Activated CD4-positive, alpha-beta T cell treated with anti-CD3 and anti-CD28 coated beads, Interleukin-2, amount 10 ng/mL, durations not matched to agents 7 days and 5 days (primary cell): ENCODE data around the gene C1orf167. TPM values are rescaled to one million over a fixed set of nuclear protein-coding genes. Genes with fewer than 3 reads are reported as not detected.

Experiments used
- CTCF ChIA-PET: fragments of 350-600 bp; sonication (Branson Sonifier 250); formaldehyde crosslinking; loops from one replicate; lab custom pipeline; 2021; ENCODE audit warnings: antibody characterized with exemption; lab: Charles Lee
- POLR2A ChIA-PET: fragments of 350-600 bp; sonication (Branson Sonifier 250); formaldehyde crosslinking; loops from one replicate; lab custom pipeline; 2021; ENCODE audit warnings: antibody characterized with exemption; lab: Charles Lee
- DNase-seq: peaks from one replicate; pipeline ENCODE4 v3.0.0-alpha.2; 2020
- H3K27ac Mint-ChIP-seq: one replicate; pipeline ENCODE4 v1.8.0; 2021; ENCODE audit warnings: mild to moderate bottlenecking, moderate library complexity, mixed read lengths
- H3K27me3 Mint-ChIP-seq: one replicate; pipeline ENCODE4 v1.8.0; 2021; ENCODE audit warnings: mixed read lengths
- H3K36me3 Mint-ChIP-seq: one replicate; pipeline ENCODE4 v1.8.0; 2021; ENCODE audit warnings: low read depth, mixed read lengths
- H3K4me1 Mint-ChIP-seq: one replicate; pipeline ENCODE4 v1.8.0; 2021; ENCODE audit warnings: mixed read lengths
- H3K4me3 Mint-ChIP-seq: one replicate; pipeline ENCODE4 v1.8.0; 2021; ENCODE audit warnings: mild to moderate bottlenecking, moderate library complexity, mixed read lengths
- H3K9me3 Mint-ChIP-seq: one replicate; pipeline ENCODE4 v1.8.0; 2021; ENCODE audit warnings: mixed read lengths
- total RNA-seq, 2 experiments: library from RNA; stranded (reverse); gene quantifications; one replicate each; pipeline ENCODE4 v1.2.3, GENCODE V29; 2021

Gene C1orf167
- total RNA-seq, 2 experiments from 2014 or later = not detected

GRCh38 chr1:11738783-11739182 lies 23.2 kb upstream of the C1orf167 start:
- Mint-ChIP-seq H3K27me3 (peaks cover 4% of the 10 kb centered on the region), H3K4me3 (no peak overlapping the region), H3K9me3 (no peaks in the 10 kb centered on the region), H3K36me3 (peaks cover 20% of the 10 kb centered on the region), H3K4me1 (peaks cover 75% of the 10 kb centered on the region), H3K27ac (no peak overlapping the region)
- no peak for DNase-seq
- CTCF ChIA-PET = interaction anchor here (1.0 kb wide), 1 partner anchor 74 kb away, joined by 5 read pairs; no protein-coding TSS in a partner anchor
- POLR2A ChIA-PET = no interaction called here

DNA sequence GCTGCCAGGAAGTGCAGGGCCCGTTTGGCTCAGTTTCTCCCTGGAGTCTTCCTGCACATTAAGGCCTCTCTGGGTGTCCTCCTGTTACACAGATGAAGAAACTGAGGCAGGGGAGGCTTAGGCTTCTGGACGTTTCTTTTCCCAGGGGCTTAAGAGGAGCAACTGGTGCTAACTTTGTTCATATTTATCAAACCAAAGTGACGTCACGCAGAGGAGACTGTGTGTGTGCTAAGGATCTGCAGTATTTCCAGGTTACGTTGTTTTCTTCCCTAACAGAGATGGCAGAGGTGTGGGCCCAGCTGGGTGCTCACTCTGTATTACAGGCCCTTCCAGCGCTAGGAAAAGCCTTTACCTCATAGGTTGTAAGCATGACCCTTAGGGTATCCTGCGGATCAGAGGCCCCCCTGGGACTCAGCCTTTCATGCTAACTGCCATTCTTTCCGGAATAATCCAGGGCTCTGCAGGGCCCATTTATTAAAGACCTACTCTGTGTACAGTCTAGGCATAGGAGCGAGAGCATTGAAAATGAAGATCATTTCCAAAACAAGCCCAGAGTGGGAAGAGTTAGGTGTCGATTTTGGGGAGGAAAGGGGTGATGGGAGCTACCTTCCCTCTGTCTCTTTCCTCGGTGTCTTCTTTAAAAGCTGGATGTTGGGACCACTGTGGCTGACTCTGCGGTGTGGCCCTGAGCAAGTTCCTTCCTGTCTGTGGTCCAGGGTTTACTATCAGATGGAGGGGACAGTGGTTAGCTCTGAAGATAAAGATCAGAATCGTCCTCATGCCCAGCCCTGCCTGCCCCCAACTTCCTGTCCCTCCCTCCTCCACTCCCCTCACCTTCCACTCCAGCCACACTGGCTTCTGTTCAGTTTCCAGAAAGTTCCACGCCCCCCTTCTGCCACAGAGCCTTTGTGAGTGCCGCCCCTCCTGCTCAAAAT lies 21.5 kb upstream of the C1orf167 start:
- Mint-ChIP-seq H3K9me3 (no peaks in the 10 kb centered on the region), H3K36me3 (peaks cover 20% of the 10 kb centered on the region), H3K27me3 (peaks cover 4% of the 10 kb centered on the region), H3K4me1 (peaks cover 77% of the 10 kb centered on the region), H3K4me3 (peak overlapping the region; percentile 53), H3K27ac (peak overlapping the region; percentile 72)
- DNase-seq = peak; percentile 56
- ChIA-PET POLR2A (no interaction called here), CTCF (interaction anchor here (0.6 to 2.0 kb wide), 4 partner anchors 21 to 90 kb away, joined by 3 to 9 read pairs (median 6); no protein-coding TSS in a partner anchor)

DNA sequence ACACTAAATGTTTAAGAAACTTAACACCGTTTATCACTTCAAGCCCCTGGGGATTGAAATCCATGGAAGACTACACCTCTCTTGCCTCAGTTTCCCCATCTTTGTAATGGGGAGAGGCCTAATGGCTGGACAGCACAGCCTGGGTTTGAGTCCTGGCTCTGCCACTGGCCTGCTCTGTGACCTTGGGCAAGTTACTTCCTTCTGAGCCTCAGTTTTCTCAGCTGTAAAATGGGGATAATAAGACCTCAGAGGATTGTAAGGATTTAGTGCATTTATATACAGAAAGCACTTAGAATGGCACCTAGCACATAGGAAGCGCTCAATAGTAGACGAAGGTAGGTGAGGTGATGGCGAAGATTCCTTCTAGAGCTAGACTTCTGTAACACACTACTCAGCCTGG lies 20.5 kb upstream of the C1orf167 start:
- POLR2A ChIA-PET = interaction anchor here (0.6 kb wide), 1 partner anchor 168 kb away, joined by 3 read pairs; no protein-coding TSS in a partner anchor
- CTCF ChIA-PET = interaction anchor here (2.0 kb wide), 1 partner anchor 22 kb away, joined by 9 read pairs; no protein-coding TSS in a partner anchor
- peaks cover 4% of the 10 kb centered on the region for H3K27me3 Mint-ChIP-seq
- H3K4me1 Mint-ChIP-seq = peaks cover 77% of the 10 kb centered on the region
- H3K4me3 Mint-ChIP-seq = peak overlapping the region; percentile 53
- no peaks in the 10 kb centered on the region for H3K9me3 Mint-ChIP-seq
- H3K36me3 Mint-ChIP-seq = peaks cover 20% of the 10 kb centered on the region
- no peak for DNase-seq
- H3K27ac Mint-ChIP-seq = peak overlapping the region; percentile 72

DNA sequence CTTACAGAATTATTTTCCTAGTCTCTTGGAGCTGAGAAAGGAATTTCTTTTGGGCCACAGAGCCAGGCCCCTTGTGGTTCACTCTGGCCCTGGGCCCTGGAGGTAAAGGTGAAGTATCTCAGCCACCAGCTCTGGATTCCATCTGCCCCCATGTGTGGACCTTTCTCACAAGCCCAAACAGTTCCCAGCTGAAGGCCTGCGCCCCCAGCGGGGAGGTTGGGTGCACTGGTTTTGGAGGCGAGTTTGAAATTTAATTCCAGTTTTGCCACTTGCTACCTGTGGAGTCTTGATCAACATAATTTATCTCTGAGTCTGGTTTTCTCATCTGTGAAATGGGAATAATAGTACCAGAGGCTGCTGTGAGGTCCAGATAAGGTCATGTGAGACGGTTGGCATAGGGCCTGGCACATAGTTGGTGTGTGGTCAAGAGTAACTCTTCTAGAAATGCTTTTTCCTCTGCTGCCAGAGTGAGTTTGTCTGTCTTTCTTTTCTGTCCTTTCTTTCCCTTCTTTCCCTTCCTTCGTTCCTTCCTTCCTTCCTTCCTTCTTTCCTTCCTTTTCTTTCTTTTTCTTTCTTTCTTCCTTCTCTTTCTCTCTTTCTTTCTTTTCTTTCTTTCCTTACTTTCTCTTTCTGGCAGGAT lies 20.0 kb upstream of the C1orf167 start:
- H3K36me3 Mint-ChIP-seq = peaks cover 24% of the 10 kb centered on the region
- ChIA-PET POLR2A (interaction anchor here (0.6 kb wide), 1 partner anchor 167 kb away, joined by 3 read pairs; no protein-coding TSS in a partner anchor), CTCF (no interaction called here)
- peaks cover 78% of the 10 kb centered on the region for H3K4me1 Mint-ChIP-seq
- peaks cover 4% of the 10 kb centered on the region for H3K27me3 Mint-ChIP-seq
- no peak for DNase-seq
- H3K4me3 Mint-ChIP-seq = no peak overlapping the region
- no peaks in the 10 kb centered on the region for H3K9me3 Mint-ChIP-seq
- H3K27ac Mint-ChIP-seq = peak overlapping the region; percentile 31

- H3K9me3 Mint-ChIP-seq = no peaks in the 10 kb centered on the region
- ChIA-PET CTCF (interaction anchor here (1.7 kb wide), 1 partner anchor 94 kb away, joined by 4 read pairs; no protein-coding TSS in a partner anchor), POLR2A (no interaction called here)
- H3K27me3 Mint-ChIP-seq = peaks cover 4% of the 10 kb centered on the region
- no peak overlapping the region for H3K27ac Mint-ChIP-seq
- peaks cover 31% of the 10 kb centered on the region for H3K36me3 Mint-ChIP-seq
- peaks cover 65% of the 10 kb centered on the region for H3K4me1 Mint-ChIP-seq
- no peak overlapping the region for H3K4me3 Mint-ChIP-seq
- no peak for DNase-seq
Observed at GRCh38 chr1:11744287-11744686, 17.7 kb upstream of the C1orf167 start.

DNA sequence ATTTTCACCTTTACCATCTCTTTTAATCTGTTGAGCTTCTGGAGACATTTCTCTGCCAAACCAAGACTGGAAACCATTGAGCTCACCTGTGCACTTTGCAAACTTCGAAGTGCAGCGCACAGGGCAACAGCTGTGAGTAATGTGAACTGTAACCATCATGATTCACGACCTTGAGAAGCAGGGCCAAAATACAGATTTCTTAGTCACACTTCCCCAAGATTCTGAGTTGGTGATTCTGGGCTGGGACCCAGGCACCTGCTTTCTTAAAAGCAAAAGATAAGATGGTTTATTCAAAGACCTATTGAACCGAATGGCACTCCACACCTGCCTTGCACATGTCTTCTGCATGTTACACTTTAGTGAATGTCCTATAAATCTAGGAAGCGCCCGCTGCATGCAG lies 15.9 kb upstream of the C1orf167 start:
- no peaks in the 10 kb centered on the region for H3K9me3 Mint-ChIP-seq
- peaks cover 27% of the 10 kb centered on the region for H3K36me3 Mint-ChIP-seq
- peaks cover 4% of the 10 kb centered on the region for H3K27me3 Mint-ChIP-seq
- no peak for DNase-seq
- H3K27ac Mint-ChIP-seq = no peak overlapping the region
- no peak overlapping the region for H3K4me3 Mint-ChIP-seq
- ChIA-PET CTCF (interaction anchor here (1.2 kb wide), 1 partner anchor 96 kb away, joined by 4 read pairs; no protein-coding TSS in a partner anchor), POLR2A (no interaction called here)
- H3K4me1 Mint-ChIP-seq = peaks cover 47% of the 10 kb centered on the region

DNA sequence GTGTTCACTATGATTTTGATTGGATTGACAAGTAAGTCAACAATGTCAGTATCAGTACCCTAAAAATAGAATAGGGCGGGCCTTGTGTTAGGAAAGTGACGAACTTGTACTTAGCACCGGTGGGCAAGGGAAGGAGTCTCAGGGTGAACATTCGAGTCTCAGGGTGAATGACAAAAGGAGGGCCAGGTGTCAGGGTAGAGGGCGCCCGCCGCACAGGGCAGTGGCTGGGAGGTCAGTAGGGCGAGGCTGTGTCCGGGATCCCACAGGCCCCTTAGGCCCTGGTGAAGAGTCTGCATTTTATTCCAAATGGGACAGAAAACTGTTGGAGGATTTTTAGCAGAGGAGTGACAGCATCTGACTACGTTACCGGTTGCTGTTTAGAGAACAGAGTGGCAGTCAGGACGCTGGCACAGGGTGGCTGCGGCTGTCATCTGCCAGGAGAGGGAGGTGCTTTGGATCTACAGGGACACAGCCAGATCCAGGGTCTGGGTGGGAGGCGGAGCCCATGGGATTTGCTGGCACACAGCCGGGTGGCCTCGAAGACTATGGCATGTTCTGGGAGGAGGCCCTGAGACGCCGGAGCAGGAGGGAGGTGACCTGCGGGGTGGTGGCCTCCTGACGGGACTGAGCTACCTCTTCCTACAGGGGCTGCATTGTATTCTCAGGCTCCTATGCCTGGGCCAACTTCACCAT lies 15.1 kb upstream of the C1orf167 start:
- POLR2A ChIA-PET = no interaction called here
- Mint-ChIP-seq H3K27ac (no peak overlapping the region), H3K4me1 (peaks cover 39% of the 10 kb centered on the region), H3K36me3 (peaks cover 26% of the 10 kb centered on the region), H3K4me3 (no peak overlapping the region), H3K27me3 (peaks cover 4% of the 10 kb centered on the region), H3K9me3 (no peaks in the 10 kb centered on the region)
- DNase-seq = no peak
- CTCF ChIA-PET = no interaction called here

DNA sequence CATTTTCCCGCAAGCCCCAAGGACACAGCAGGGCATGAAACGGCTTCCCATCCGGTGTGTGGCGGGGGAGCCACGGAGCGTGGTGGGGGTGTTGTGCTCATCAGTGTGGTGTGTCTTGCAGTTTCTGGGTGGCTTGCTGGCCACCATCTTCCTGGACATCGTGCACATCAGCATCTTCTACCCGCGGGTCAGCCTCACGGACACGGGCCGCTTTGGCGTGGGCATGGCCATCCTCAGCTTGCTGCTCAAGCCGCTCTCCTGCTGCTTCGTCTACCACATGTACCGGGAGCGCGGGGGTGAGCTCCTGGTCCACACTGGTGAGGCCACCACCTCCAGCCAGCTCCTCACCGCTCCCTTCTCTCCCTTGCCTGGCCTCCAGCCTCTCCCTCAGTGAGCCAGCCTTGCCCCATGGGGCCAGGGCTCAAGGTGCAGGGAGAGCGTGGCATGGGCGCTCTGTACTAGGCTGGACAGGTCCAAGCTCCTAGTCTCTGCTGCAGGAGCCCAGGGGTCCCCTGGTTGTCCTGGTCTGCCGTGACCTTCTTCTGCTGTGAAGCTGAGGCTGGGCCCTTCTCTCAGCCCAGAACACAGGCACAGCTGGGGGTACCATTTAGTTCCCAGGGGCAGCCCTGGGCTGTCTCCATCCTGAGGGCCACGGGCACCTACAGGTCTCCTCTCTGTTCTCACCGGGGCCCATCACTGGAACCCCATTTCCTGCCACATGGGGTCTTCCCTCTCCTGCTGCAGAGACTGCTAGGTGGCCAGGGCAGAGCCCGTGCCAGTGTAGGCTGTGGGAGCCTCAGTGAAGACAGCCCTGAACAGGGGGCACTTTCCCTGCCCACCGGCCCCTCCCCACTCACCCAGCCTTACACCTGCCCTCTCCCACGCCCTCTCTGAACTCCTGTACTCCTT lies 13.4 kb upstream of the C1orf167 start:
- Mint-ChIP-seq H3K36me3 (peaks cover 17% of the 10 kb centered on the region), H3K27me3 (no peaks in the 10 kb centered on the region), H3K4me3 (peak overlapping the region; percentile 45), H3K4me1 (peaks cover 31% of the 10 kb centered on the region), H3K9me3 (no peaks in the 10 kb centered on the region), H3K27ac (peak overlapping the region; percentile 95)
- DNase-seq = no peak
- ChIA-PET POLR2A (no interaction called here), CTCF (interaction anchor here (0.6 to 1.8 kb wide), 2 partner anchors 100 to 473 kb away, joined by 3 to 5 read pairs; no protein-coding TSS in a partner anchor)

DNA sequence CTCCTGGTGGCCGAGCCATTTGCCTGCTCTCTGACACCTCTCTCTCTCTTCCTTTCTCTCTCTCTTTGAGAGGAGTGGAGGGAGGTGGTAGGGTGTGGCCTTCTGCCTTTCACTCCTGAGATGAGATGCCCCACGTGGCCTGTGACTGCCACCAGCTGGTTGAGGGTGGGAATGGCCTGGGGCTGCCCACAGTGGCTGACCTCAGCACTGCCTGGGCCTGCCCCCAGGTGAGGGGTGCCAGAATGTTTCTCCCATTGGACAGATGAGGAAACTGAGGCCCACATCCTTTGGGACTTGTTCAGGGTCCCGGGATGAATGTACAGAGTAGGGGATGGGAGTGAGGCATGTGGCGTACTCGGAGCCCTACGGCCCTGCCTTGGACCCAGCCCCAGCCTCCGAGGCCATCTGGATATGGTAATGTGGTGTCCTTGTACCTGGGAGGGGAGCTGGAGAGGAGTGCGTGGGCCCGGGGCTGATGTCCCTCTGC lies 12.7 kb upstream of the C1orf167 start:
- H3K36me3 Mint-ChIP-seq = peaks cover 17% of the 10 kb centered on the region
- no peaks in the 10 kb centered on the region for H3K27me3 Mint-ChIP-seq
- no peaks in the 10 kb centered on the region for H3K9me3 Mint-ChIP-seq
- peak overlapping the region; percentile 45 for H3K4me3 Mint-ChIP-seq
- H3K4me1 Mint-ChIP-seq = peaks cover 31% of the 10 kb centered on the region
- ChIA-PET POLR2A (no interaction called here), CTCF (interaction anchor here (0.5 to 1.8 kb wide), 3 partner anchors 85 to 604 kb away, joined by 4 to 5 read pairs (median 4); partner anchors contain the start of gene FBXO6)
- peak overlapping the region; percentile 95 for H3K27ac Mint-ChIP-seq
- peak; percentile 86 for DNase-seq

- no peaks in the 10 kb centered on the region for H3K27me3 Mint-ChIP-seq
- POLR2A ChIA-PET = no interaction called here
- H3K9me3 Mint-ChIP-seq = no peaks in the 10 kb centered on the region
- CTCF ChIA-PET = interaction anchor here (1.4 to 1.8 kb wide), 2 partner anchors 86 to 101 kb away, joined by 4 to 5 read pairs; partner anchors contain the start of gene FBXO6
- H3K36me3 Mint-ChIP-seq = peaks cover 17% of the 10 kb centered on the region
- DNase-seq = no peak
- H3K4me3 Mint-ChIP-seq = no peak overlapping the region
- no peak overlapping the region for H3K27ac Mint-ChIP-seq
- peaks cover 28% of the 10 kb centered on the region for H3K4me1 Mint-ChIP-seq
Observed at GRCh38 chr1:11749996-11750395, 12.0 kb upstream of the C1orf167 start.

GRCh38 chr1:11751087-11751486 lies 10.9 kb upstream of the C1orf167 start:
- H3K4me1 Mint-ChIP-seq = peaks cover 19% of the 10 kb centered on the region
- POLR2A ChIA-PET = no interaction called here
- DNase-seq = no peak
- no peak overlapping the region for H3K4me3 Mint-ChIP-seq
- H3K27me3 Mint-ChIP-seq = peaks cover 3% of the 10 kb centered on the region
- CTCF ChIA-PET = no interaction called here
- peaks cover 17% of the 10 kb centered on the region for H3K36me3 Mint-ChIP-seq
- no peaks in the 10 kb centered on the region for H3K9me3 Mint-ChIP-seq
- no peak overlapping the region for H3K27ac Mint-ChIP-seq
